ENCODE data around the gene C20orf202.

DNA sequence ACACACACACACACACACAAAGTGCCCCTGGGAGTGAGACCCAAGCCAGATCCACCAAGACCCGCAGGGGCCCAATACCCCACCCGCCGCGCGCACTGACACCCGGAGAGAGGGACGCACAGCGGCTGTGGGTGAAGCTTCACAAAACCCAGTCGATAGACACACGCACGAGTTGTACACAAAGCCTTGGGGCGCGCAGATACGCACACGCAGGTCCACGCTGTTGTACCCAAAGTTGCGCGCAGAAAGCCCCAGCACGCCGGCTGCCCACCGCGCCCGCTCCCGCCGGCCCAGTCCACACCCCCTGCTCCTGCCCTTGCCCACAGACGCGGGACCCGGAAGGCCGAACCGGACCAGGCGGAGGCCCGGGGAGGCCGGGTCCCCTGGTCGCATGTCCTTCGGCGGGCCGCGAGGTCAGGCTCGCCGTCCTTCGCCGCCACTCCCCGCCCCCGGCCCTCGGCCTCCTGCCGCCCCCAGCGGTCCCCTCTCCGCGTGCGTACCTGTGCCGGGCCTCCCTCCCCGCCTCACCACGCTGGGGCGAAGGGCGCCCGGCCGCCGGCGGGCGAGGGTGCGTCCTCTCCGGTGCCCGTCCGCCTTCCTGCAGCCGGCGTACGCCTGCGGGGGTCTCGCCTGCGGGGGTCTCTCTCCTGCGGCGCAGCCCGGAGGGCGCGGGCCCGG, 18.5 kb upstream of the C20orf202 start, which contains the start of gene TMEM74B:
- TF ChIP-seq CTCF (conservative IDR thresholded peaks at IDR 0.05; ENCODE audit: low read depth, low read length) = no peak
- no peak for TF ChIP-seq EZH2 (IDR thresholded peaks at IDR 0.05; ENCODE audit: low read length, unreplicated experiment)
- no peak for TF ChIP-seq EZH2phosphoT487 (IDR thresholded peaks at IDR 0.05; ENCODE audit: borderline replicate concordance, low read length)
